H9 (cell line): ENCODE data around the gene TIMM17A. TPM values are rescaled to one million over a fixed set of nuclear protein-coding genes. Genes with fewer than 3 reads are reported as not detected.

Experiments
- DNase-seq: peaks from one replicate; pipeline ENCODE4 v3.0.0-alpha.2; 2017
- H2AFZ ChIP-seq: one replicate; pipeline ENCODE4 v1.6.1; 2013; ENCODE audit warnings: mild to moderate bottlenecking, low read length, control low read depth, moderate library complexity
- H2AK5ac ChIP-seq: 2 replicates; pipeline ENCODE4 v1.6.1; 2013; ENCODE audit warnings: low read length, control low read depth, mixed read lengths; ENCODE audit not compliant: insufficient read length
- H2BK120ac ChIP-seq: one replicate; pipeline ENCODE4 v1.6.1; 2013; ENCODE audit warnings: low read depth, mild to moderate bottlenecking, low read length, control low read depth, inconsistent platforms; ENCODE audit not compliant: poor library complexity, severe bottlenecking
- H2BK12ac ChIP-seq: 2 replicates; pipeline ENCODE4 v1.6.1; 2013; ENCODE audit warnings: low read length, control low read depth, mixed read lengths, low read depth; ENCODE audit not compliant: insufficient read length
- H2BK15ac ChIP-seq: 2 replicates; pipeline ENCODE4 v1.6.1; 2013; ENCODE audit warnings: low read depth, low read length, control low read depth
- H2BK20ac ChIP-seq: one replicate; pipeline ENCODE4 v1.6.1; 2013; ENCODE audit warnings: low read depth, mild to moderate bottlenecking, low read length, control low read depth, inconsistent platforms; ENCODE audit not compliant: poor library complexity, severe bottlenecking
- H2BK5ac ChIP-seq: 2 replicates; pipeline ENCODE4 v1.6.1; 2013; ENCODE audit warnings: low read length, control low read depth, mixed read lengths; ENCODE audit not compliant: insufficient read length
- H3K14ac ChIP-seq: 2 replicates; pipeline ENCODE4 v1.6.1; 2013; ENCODE audit warnings: low read length, control low read depth; ENCODE audit not compliant: insufficient read depth
- H3K18ac ChIP-seq: 2 replicates; pipeline ENCODE4 v1.6.1; 2013; ENCODE audit warnings: low read depth, mild to moderate bottlenecking, mixed read lengths, low read length, control low read depth; ENCODE audit not compliant: insufficient read length
- H3K23ac ChIP-seq: 2 replicates; pipeline ENCODE4 v1.6.1; 2013; ENCODE audit warnings: low read length, control low read depth, mixed read lengths, low read depth; ENCODE audit not compliant: insufficient read length
- H3K23me2 ChIP-seq: 2 replicates; pipeline ENCODE4 v1.6.1; 2013; ENCODE audit warnings: low read depth, mild to moderate bottlenecking, mixed read lengths, low read length, control low read depth; ENCODE audit not compliant: insufficient read length, poor library complexity, severe bottlenecking
- H3K27ac ChIP-seq: 2 replicates; pipeline ENCODE4 v1.5.1; 2013; ENCODE audit warnings: low read length, control low read depth, mixed read lengths, low read depth; ENCODE audit not compliant: insufficient read length
- H3K27me3 ChIP-seq: 2 replicates; pipeline ENCODE4 v1.6.1; 2013; ENCODE audit warnings: low read length, control low read depth, inconsistent platforms; ENCODE audit not compliant: insufficient read depth
- H3K4ac ChIP-seq: 2 replicates; pipeline ENCODE4 v1.6.1; 2013; ENCODE audit warnings: low read depth, mild to moderate bottlenecking, control low read depth, inconsistent platforms, low read length, moderate library complexity
- H3K4me1 ChIP-seq: 2 replicates; pipeline ENCODE4 v1.6.1; 2013; ENCODE audit warnings: low read length, control low read depth, inconsistent platforms; ENCODE audit not compliant: insufficient read depth
- H3K4me2 ChIP-seq: 2 replicates; pipeline ENCODE4 v1.6.1; 2013; ENCODE audit warnings: low read length, control low read depth, mixed read lengths; ENCODE audit not compliant: insufficient read length, insufficient read depth
- H3K56ac ChIP-seq: 2 replicates; pipeline ENCODE4 v1.6.1; 2013; ENCODE audit warnings: low read depth, mild to moderate bottlenecking, mixed read lengths, low read length, control low read depth; ENCODE audit not compliant: insufficient read length
- H3K79me1 ChIP-seq: 2 replicates; pipeline ENCODE4 v1.6.1; 2013; ENCODE audit warnings: low read depth, mild to moderate bottlenecking, moderate library complexity, low read length, control low read depth, inconsistent platforms; ENCODE audit not compliant: insufficient read depth, poor library complexity, severe bottlenecking
- H3K79me2 ChIP-seq: 2 replicates; pipeline ENCODE4 v1.6.1; 2013; ENCODE audit warnings: low read length, control low read depth, inconsistent platforms; ENCODE audit not compliant: insufficient read depth
- H3K9ac ChIP-seq: 2 replicates; pipeline ENCODE4 v1.6.1; 2013; ENCODE audit warnings: low read length, control low read depth, mixed read lengths; ENCODE audit not compliant: insufficient read length; ENCODE audit errors: extremely low read depth
- H3K9me3 ChIP-seq: one replicate; pipeline ENCODE4 v1.6.1; 2013; ENCODE audit warnings: low read depth, low read length, inconsistent platforms; ENCODE audit not compliant: control insufficient read depth
- H3T11ph ChIP-seq: one replicate; pipeline ENCODE4 v1.6.1; 2013; ENCODE audit warnings: mild to moderate bottlenecking, low read length, control low read depth, inconsistent platforms
- H4K20me1 ChIP-seq: one replicate; pipeline ENCODE4 v1.6.1; 2013; ENCODE audit not compliant: control insufficient read depth, insufficient read length, insufficient read depth
- H4K5ac ChIP-seq: 2 replicates; pipeline ENCODE4 v1.6.1; 2013; ENCODE audit warnings: low read depth, mild to moderate bottlenecking, mixed read lengths, low read length, control low read depth; ENCODE audit not compliant: insufficient read length
- H4K8ac ChIP-seq: replicated peaks from 2 replicates; pipeline ENCODE4 v1.6.1; 2013; ENCODE audit warnings: low read length, control low read depth, mixed read lengths, low read depth; ENCODE audit not compliant: insufficient read length
- H4K91ac ChIP-seq: 2 replicates; pipeline ENCODE4 v1.6.1; 2013; ENCODE audit warnings: low read depth, mild to moderate bottlenecking, moderate library complexity, mixed read lengths, low read length, control low read depth; ENCODE audit not compliant: insufficient read length
- H3K27ac Mint-ChIP-seq, 3 experiments: 2 replicates in 2 of 3; 3 replicates in 1 of 3; pipeline ENCODE4 v1.8.0; 2020 to 2021; ENCODE audit warnings: mixed read lengths in 3 of 3, mild to moderate bottlenecking in 1 of 3, moderate library complexity in 1 of 3
- H3K27me3 Mint-ChIP-seq: 2 replicates; pipeline ENCODE4 v1.8.0; 2021; ENCODE audit warnings: low read depth, mild to moderate bottlenecking, moderate library complexity, mixed read lengths
- H3K36me3 Mint-ChIP-seq, 3 experiments: 2 replicates in 2 of 3; 3 replicates in 1 of 3; pipeline ENCODE4 v1.8.0; 2020 to 2021; ENCODE audit warnings: low read depth in 3 of 3, mixed read lengths in 3 of 3; ENCODE audit not compliant: insufficient read depth in 1 of 3
- H3K4me1 Mint-ChIP-seq, 2 experiments: 2 replicates each; pipeline ENCODE4 v1.8.0; 2020; ENCODE audit warnings: mixed read lengths in 2 of 2
- H3K4me3 Mint-ChIP-seq, 2 experiments: 2 replicates in 1 of 2; 3 replicates in 1 of 2; pipeline ENCODE4 v1.8.0; 2020 to 2021; ENCODE audit warnings: mild to moderate bottlenecking in 2 of 2, mixed read lengths in 2 of 2, moderate library complexity in 1 of 2
- H3K9me3 Mint-ChIP-seq, 2 experiments: 2 replicates in 1 of 2; 3 replicates in 1 of 2; pipeline ENCODE4 v1.8.0; 2020; ENCODE audit warnings: mild to moderate bottlenecking in 2 of 2, mixed read lengths in 2 of 2, moderate library complexity in 1 of 2
- CTCF ChIP-seq: fragments of 200-600 bp; sonication (generic); conservative IDR thresholded peaks from 3 replicates; pipeline ENCODE4 v1.8.0; 2021; ENCODE audit warnings: antibody characterized with exemption, mild to moderate bottlenecking
- WGBS: extraction: QIAGEN DNeasy Blood & Tissue Kit; methylation state at CpG from one replicate; pipeline ENCODE4 v1.1.7; 2013; ENCODE audit warnings: missing lambda C conversion rate, low lambda C conversion rate, mixed read lengths; ENCODE audit not compliant: insufficient read length; ENCODE audit errors: extremely low coverage; 5-methylcytosine and 5-hydroxymethylcytosine counted together
- total RNA-seq: library from RNA; stranded (reverse); gene quantifications from 2 replicates; pipeline ENCODE4 v1.2.1, GENCODE V29; 2021

Gene TIMM17A
- total RNA-seq, 1 experiment from 2014 or later = 60.9 TPM

DNA sequence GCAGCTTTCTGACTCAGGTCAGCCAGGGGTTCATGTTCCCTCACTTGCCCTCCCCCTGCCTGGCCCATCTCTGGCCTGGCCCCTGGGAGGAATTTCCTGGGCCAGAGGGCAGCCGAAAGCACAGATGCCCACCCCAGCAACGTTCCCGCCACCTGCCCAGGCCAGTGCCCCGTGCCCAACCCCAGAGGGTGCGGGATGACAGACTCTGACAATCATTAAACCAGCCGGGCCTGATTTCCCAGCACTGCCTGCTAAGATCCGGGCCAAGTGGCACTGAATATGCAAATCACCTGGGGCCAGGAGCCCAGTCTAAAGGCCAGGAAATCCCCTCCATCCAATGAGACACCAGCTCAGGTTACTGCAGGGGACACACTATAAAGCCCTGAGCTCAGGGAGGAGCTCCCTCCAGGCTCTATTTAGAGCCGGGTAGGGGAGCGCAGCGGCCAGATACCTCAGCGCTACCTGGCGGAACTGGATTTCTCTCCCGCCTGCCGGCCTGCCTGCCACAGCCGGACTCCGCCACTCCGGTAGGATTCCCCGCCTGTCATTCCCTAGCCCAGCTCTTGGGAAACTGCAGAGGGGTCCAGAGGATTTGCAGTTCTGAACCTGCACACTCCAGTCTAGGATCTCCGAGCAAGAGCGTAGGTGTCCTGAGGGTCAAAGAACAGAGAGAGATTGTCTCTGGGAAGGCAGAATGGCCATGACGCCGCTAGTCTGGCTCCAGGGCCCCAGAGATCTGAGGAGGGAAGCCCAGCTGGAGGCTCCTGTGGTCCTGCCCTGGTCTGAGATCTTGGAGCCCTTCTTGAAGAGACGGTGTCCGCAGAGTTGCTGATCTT, 55.1 kb downstream of the TIMM17A start, which contains the start of gene ELF3:
ELF3 (plus strand) TSS at position 408 of the 836 bp plus-strand sequence. CDS start 550 bp downstream, outside the sequence.
- peak within 1 kb of the TSS; percentile 45 for H3K9ac ChIP-seq
- no peaks in the 10 kb centered on the region for H3K79me1 ChIP-seq
- no peaks in the 10 kb centered on the region for H3K9me3 ChIP-seq
- H3K23ac ChIP-seq = no peak within 1 kb of the TSS
- H3T11ph ChIP-seq = no peak within 1 kb of the TSS
- no peaks in the 10 kb centered on the region for H3K27me3 ChIP-seq
- H2BK12ac ChIP-seq = no peak within 1 kb of the TSS
- no peak within 1 kb of the TSS for H2BK20ac ChIP-seq
- H3K56ac ChIP-seq = no peak within 1 kb of the TSS
- no peak within 1 kb of the TSS for H2AFZ ChIP-seq
- no peak within 1 kb of the TSS for H4K91ac ChIP-seq
- Mint-ChIP-seq H3K36me3 (peaks cover 0 to 41% (median 32%) of the 10 kb centered on the region in 3 experiments; a peak in 5 of 7 replicates), H3K27me3 (no peaks in the 10 kb centered on the region), H3K9me3 (no peaks in the 10 kb centered on the region), H3K4me3 (peak within 1 kb of the TSS; percentile 69 to 79), H3K4me1 (peaks cover 44 to 56% of the 10 kb centered on the region in 2 experiments), H3K27ac (peak within 1 kb of the TSS; percentile 92 to 96 (median 95); a peak in 6 of 7 replicates)
- no peak within 1 kb of the TSS for H4K5ac ChIP-seq
- DNase-seq = peak; percentile 98
- peak within 1 kb of the TSS; percentile 61 for H3K14ac ChIP-seq
- no peak within 1 kb of the TSS for H2BK5ac ChIP-seq
- no peaks in the 10 kb centered on the region for H3K79me2 ChIP-seq
- H2BK120ac ChIP-seq = no peak within 1 kb of the TSS
- TF ChIP-seq CTCF = no peak
- H4K8ac ChIP-seq = no peak within 1 kb of the TSS
- H3K27ac ChIP-seq = no peak within 1 kb of the TSS
- H2AK5ac ChIP-seq = no peak within 1 kb of the TSS
- H3K4ac ChIP-seq = no peak within 1 kb of the TSS
- peaks cover 15% of the 10 kb centered on the region for H3K23me2 ChIP-seq
- WGBS = no CpG with 5 or more reads among the region's 24 CpGs
- H2BK15ac ChIP-seq = no peak within 1 kb of the TSS
- H4K20me1 ChIP-seq = no peaks in the 10 kb centered on the region
- H3K4me2 ChIP-seq = peak within 1 kb of the TSS; percentile 76
- H3K18ac ChIP-seq = peak within 1 kb of the TSS; percentile 78
- peaks cover 16% of the 10 kb centered on the region for H3K4me1 ChIP-seq
